A549 (cell line): ENCODE measurements around the gene PKM. TPM values are rescaled to one million over a fixed set of nuclear protein-coding genes. Genes with fewer than 3 reads are reported as not detected.

Source experiments
- ATAC-seq, 2 experiments: fragments of 200-7000 bp in 1 of 2; fragments of >200 bp in 1 of 2; cut with Nextera tagmentation in 1 of 2; cut with Tn5 transposase in 1 of 2; 3 replicates each; pipeline versions ENCODE4 v1.8.0 to v1.9.1; 2018 to 2020; ENCODE audit warnings: mild to moderate bottlenecking in 1 of 2, moderate library complexity in 1 of 2
- CTCF ChIA-PET: fragments of 300-600 bp; sonication (Branson Sonifier 250); formaldehyde crosslinking; extraction: SDS; loops from one replicate; lab custom pipeline; 2021; ENCODE audit warnings: antibody characterized with exemption, inconsistent platforms; lab: Yijun Ruan, JAX
- POLR2A ChIA-PET: fragments of 350-600 bp; formaldehyde crosslinking; extraction: SDS; loops from one replicate; lab custom pipeline; 2021; ENCODE audit warnings: antibody characterized with exemption, inconsistent platforms; lab: Yijun Ruan, JAX
- DNase-seq, 2 experiments: peaks; one replicate each; pipeline versions ENCODE4 v3.0.0 to v3.0.0-alpha.2; 2011 to 2016; ENCODE audit warnings: low read depth in 1 of 2, low spot score in 1 of 2
- FAIRE-seq: peaks from 2 replicates; lab custom pipeline; 2011; peaks lifted over from hg19 to GRCh38; lab: Jason Lieb, UNC
- H3K27ac ChIP-seq, 2 experiments: fragments of >200 bp; sonication (Bioruptor Twin); formaldehyde crosslinking; 3 replicates each; pipeline ENCODE4 v1.5.1; 2016 to 2017
- H3K4me1 ChIP-seq: fragments of >200 bp; sonication (Bioruptor Twin); formaldehyde crosslinking; 3 replicates; pipeline ENCODE4 v1.6.1; 2016
- H3K4me2 ChIP-seq: fragments of >200 bp; sonication (Bioruptor Twin); formaldehyde crosslinking; 3 replicates; pipeline ENCODE4 v1.6.1; 2016
- H3K4me3 ChIP-seq: fragments of >200 bp; sonication (Bioruptor Twin); formaldehyde crosslinking; 3 replicates; pipeline ENCODE4 v1.5.1; 2016
- H3K9me3 ChIP-seq: fragments of >200 bp; sonication (Bioruptor Twin); formaldehyde crosslinking; 3 replicates; pipeline ENCODE4 v1.6.1; 2016
- CBX8 ChIP-seq: fragments of 200-600 bp; sonication (generic); IDR thresholded peaks from 2 replicates; pipeline ENCODE4 v1.6.1; 2016
- CEBPB ChIP-seq, 2 experiments: fragments of >200 bp in 1 of 2; sonication (Bioruptor Twin) in 1 of 2; formaldehyde crosslinking in 1 of 2; IDR thresholded peaks; 2 replicates each; pipeline ENCODE4 v1.6.1; 2012 to 2016
- CHD2 ChIP-seq: fragments of 150-350 bp; IDR thresholded peaks from 2 replicates; pipeline ENCODE4 v1.6.1; 2014; ENCODE audit warnings: low read length; ENCODE audit not compliant: partially characterized antibody
- CHD4 ChIP-seq: fragments of 200-600 bp; sonication (generic); IDR thresholded peaks from 2 replicates; pipeline ENCODE4 v1.6.1; 2016; ENCODE audit warnings: antibody characterized with exemption, mild to moderate bottlenecking, borderline replicate concordance
- EHF ChIP-seq: fragments of 250-450 bp; sonication (Bioruptor Pico); IDR thresholded peaks from 2 replicates; pipeline ENCODE4 v1.5.0; 2020; ENCODE audit warnings: mild to moderate bottlenecking
- EHMT2 ChIP-seq: fragments of 200-600 bp; sonication (generic); IDR thresholded peaks from 2 replicates; pipeline ENCODE4 v1.6.1; 2016; ENCODE audit warnings: antibody characterized with exemption, low read depth, mild to moderate bottlenecking, moderate library complexity
- ESRRA ChIP-seq: fragments of 150-350 bp; IDR thresholded peaks from 2 replicates; pipeline ENCODE4 v1.6.1; 2014; ENCODE audit warnings: mild to moderate bottlenecking, low read length, borderline replicate concordance
- FOSL2 ChIP-seq, 2 experiments: fragments of 450-650 bp in 1 of 2; fragments of >200 bp in 1 of 2; sonication (Bioruptor Twin) in 1 of 2; formaldehyde crosslinking; IDR thresholded peaks; 2 replicates each; pipeline versions ENCODE4 v1.5.0 to v1.6.1; 2016 to 2020; ENCODE audit warnings: mild to moderate bottlenecking in 1 of 2, moderate library complexity in 1 of 2
- GATA3 ChIP-seq: IDR thresholded peaks from 2 replicates; pipeline ENCODE4 v1.6.1; 2012; ENCODE audit warnings: borderline replicate concordance
- HOXB5 ChIP-seq: fragments of 250-450 bp; sonication (Bioruptor Pico); IDR thresholded peaks from 2 replicates; pipeline ENCODE4 v1.5.0; 2020; ENCODE audit warnings: mild to moderate bottlenecking, moderate library complexity
- JUN ChIP-seq, 2 experiments: fragments of >200 bp; sonication (Bioruptor Twin); formaldehyde crosslinking; IDR thresholded peaks; 2 replicates in 1 of 2; 3 replicates in 1 of 2; pipeline ENCODE4 v1.6.1; 2016 to 2017
- JUNB ChIP-seq: fragments of >200 bp; sonication (Bioruptor Twin); formaldehyde crosslinking; IDR thresholded peaks from 2 replicates; pipeline ENCODE4 v1.6.1; 2016
- KDM5A ChIP-seq: fragments of 200-600 bp; sonication (generic); IDR thresholded peaks from 2 replicates; pipeline ENCODE4 v1.6.1; 2016; ENCODE audit warnings: antibody characterized with exemption, mild to moderate bottlenecking
- MAFK ChIP-seq: fragments of 450-650 bp; IDR thresholded peaks from 2 replicates; pipeline ENCODE4 v1.6.1; 2014; ENCODE audit not compliant: partially characterized antibody
- MAZ ChIP-seq: fragments of 150-350 bp; IDR thresholded peaks from 2 replicates; pipeline ENCODE4 v1.6.1; 2014; ENCODE audit warnings: antibody characterized with exemption, low read depth, low read length, borderline replicate concordance
- MYC ChIP-seq: IDR thresholded peaks from 2 replicates; pipeline ENCODE4 v1.6.1; 2012; ENCODE audit warnings: mild to moderate bottlenecking, inconsistent platforms, low read length, improper control_type of control experiment, borderline replicate concordance
- NFE2L2 ChIP-seq: fragments of 150-350 bp; conservative IDR thresholded peaks from 2 replicates; pipeline ENCODE4 v1.6.1; 2014; ENCODE audit warnings: low read length
- NR3C1 ChIP-seq: fragments of >200 bp; sonication (Bioruptor Twin); formaldehyde crosslinking; IDR thresholded peaks from 3 replicates; pipeline ENCODE4 v1.6.1; 2017
- PHF8 ChIP-seq: fragments of 200-600 bp; sonication (generic); IDR thresholded peaks from 2 replicates; pipeline ENCODE4 v1.6.1; 2016; ENCODE audit warnings: low read depth, mild to moderate bottlenecking, antibody characterized with exemption, moderate library complexity, borderline replicate concordance
- POLR2A ChIP-seq: IDR thresholded peaks from 2 replicates; pipeline ENCODE4 v1.6.1; 2012; ENCODE audit warnings: mild to moderate bottlenecking, low read length
- RNF2 ChIP-seq: fragments of 200-600 bp; sonication (generic); IDR thresholded peaks from 2 replicates; pipeline ENCODE4 v1.6.1; 2016; ENCODE audit warnings: low read depth, mild to moderate bottlenecking, antibody characterized with exemption, moderate library complexity, borderline replicate concordance
- SMC3 ChIP-seq: fragments of >200 bp; sonication (Bioruptor Twin); formaldehyde crosslinking; IDR thresholded peaks from 3 replicates; pipeline ENCODE4 v1.6.1; 2018; ENCODE audit warnings: inconsistent platforms
- TFCP2L1 ChIP-seq: fragments of 250-450 bp; sonication (Bioruptor Pico); IDR thresholded peaks from 2 replicates; pipeline ENCODE4 v1.5.0; 2021; ENCODE audit warnings: mild to moderate bottlenecking
- ZC3H11A ChIP-seq: fragments of 450-650 bp; IDR thresholded peaks from 2 replicates; pipeline ENCODE4 v1.6.1; 2014; ENCODE audit warnings: antibody characterized with exemption, mild to moderate bottlenecking
- ZNF302 ChIP-seq: fragments of 250-450 bp; sonication (Bioruptor Pico); IDR thresholded peaks from 2 replicates; pipeline ENCODE4 v1.9.0; 2021; ENCODE audit warnings: inconsistent platforms, mild to moderate bottlenecking, moderate library complexity
- ZSCAN20 ChIP-seq: fragments of 250-450 bp; sonication (Bioruptor Pico); IDR thresholded peaks from 2 replicates; pipeline ENCODE4 v1.8.0; 2022; ENCODE audit warnings: mild to moderate bottlenecking, moderate library complexity
- WGBS: methylation state at CpG from one replicate; pipeline ENCODE4 v1.1.6; 2017; ENCODE audit errors: missing lambda C conversion rate; 5-methylcytosine and 5-hydroxymethylcytosine counted together
- polyA plus RNA-seq, 4 experiments: library from polyadenylated mRNA; depleted of rRNA in 3 of 4; stranded (reverse); fragments of >200 nt; fragmentation: RNase III in 1 of 4; extraction: RNeasy Plus Mini Kit Qiagen cat#74134 plus additional on column Dnase treatment in 1 of 4; gene quantifications; 2 replicates in 3 of 4; 3 replicates in 1 of 4; pipeline ENCODE4 v1.2.3, GENCODE V29; 2011 to 2017
- TF ChIP-seq, protein P1 (sequence below): fragments of 200-600 bp; sonication (generic); IDR thresholded peaks from 2 replicates; pipeline ENCODE4 v1.6.1; 2016; ENCODE audit warnings: antibody characterized with exemption, mild to moderate bottlenecking, moderate library complexity
- TF ChIP-seq, protein P2 (sequence below): IDR thresholded peaks from 2 replicates; pipeline ENCODE4 v1.6.1; 2012
- TF ChIP-seq, protein P3 (sequence below): fragments of 150-350 bp; IDR thresholded peaks from 2 replicates; pipeline ENCODE4 v1.6.1; 2014; ENCODE audit warnings: low read depth, mild to moderate bottlenecking, low read length

The PKM gene
- polyA plus RNA-seq, 2 of the 4 experiments (the other 2 are of a cell fraction): 3,443 to 3,848 TPM

DNA sequence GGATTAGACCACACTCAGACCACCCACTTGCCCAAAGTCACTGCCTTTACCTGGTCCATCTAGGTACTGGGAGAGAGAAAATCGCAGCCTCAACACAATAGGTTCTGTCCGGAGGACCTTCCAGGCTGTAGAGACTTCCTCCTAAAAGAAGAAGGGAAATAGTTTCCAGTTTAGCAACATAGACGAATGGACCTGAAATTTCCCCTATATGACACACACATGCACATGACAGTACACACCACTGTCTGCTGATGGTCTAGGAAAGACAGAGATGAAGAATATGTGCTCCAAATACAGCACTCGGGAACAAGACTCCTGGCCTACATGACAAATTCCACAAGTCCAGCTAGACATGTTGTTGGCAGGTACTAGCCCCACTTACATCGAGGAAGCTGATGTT is 34.0 kb upstream of the PKM start:
- WGBS: 84% methylated on average over 5 of the region's 5 CpGs
- FAIRE-seq (no peak), DNase-seq (no peak), ATAC-seq (no peak)
- Histone ChIP-seq H3K27ac (no peak overlapping the region), H3K9me3 (no peaks in the 10 kb centered on the region), H3K4me3 (no peak overlapping the region), H3K4me1 (no peaks in the 10 kb centered on the region; the same call in 1 of the 3 replicates), H3K4me2 (no peak overlapping the region)
- ChIA-PET POLR2A (interaction anchor here (1.6 kb wide), 1 partner anchor 38 kb away, joined by 4 read pairs; no protein-coding TSS in a partner anchor), CTCF (interaction anchor here (0.6 to 1.5 kb wide), 4 partner anchors 8 to 306 kb away, joined by 3 to 5 read pairs (median 3); no protein-coding TSS in a partner anchor)
- TF ChIP-seq RNF2 (no peak), MYC (no peak), ZC3H11A (no peak), MAFK (no peak), ZNF302 (CRISPR knock-in tag) (no peak), MAZ (no peak), CHD2 (no peak), NFE2L2 (no peak), EHMT2 (no peak), POLR2A (no peak)
- TF ChIP-seq, protein P1, sequence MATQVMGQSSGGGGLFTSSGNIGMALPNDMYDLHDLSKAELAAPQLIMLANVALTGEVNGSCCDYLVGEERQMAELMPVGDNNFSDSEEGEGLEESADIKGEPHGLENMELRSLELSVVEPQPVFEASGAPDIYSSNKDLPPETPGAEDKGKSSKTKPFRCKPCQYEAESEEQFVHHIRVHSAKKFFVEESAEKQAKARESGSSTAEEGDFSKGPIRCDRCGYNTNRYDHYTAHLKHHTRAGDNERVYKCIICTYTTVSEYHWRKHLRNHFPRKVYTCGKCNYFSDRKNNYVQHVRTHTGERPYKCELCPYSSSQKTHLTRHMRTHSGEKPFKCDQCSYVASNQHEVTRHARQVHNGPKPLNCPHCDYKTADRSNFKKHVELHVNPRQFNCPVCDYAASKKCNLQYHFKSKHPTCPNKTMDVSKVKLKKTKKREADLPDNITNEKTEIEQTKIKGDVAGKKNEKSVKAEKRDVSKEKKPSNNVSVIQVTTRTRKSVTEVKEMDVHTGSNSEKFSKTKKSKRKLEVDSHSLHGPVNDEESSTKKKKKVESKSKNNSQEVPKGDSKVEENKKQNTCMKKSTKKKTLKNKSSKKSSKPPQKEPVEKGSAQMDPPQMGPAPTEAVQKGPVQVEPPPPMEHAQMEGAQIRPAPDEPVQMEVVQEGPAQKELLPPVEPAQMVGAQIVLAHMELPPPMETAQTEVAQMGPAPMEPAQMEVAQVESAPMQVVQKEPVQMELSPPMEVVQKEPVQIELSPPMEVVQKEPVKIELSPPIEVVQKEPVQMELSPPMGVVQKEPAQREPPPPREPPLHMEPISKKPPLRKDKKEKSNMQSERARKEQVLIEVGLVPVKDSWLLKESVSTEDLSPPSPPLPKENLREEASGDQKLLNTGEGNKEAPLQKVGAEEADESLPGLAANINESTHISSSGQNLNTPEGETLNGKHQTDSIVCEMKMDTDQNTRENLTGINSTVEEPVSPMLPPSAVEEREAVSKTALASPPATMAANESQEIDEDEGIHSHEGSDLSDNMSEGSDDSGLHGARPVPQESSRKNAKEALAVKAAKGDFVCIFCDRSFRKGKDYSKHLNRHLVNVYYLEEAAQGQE: no peak
- TF ChIP-seq, protein P2, sequence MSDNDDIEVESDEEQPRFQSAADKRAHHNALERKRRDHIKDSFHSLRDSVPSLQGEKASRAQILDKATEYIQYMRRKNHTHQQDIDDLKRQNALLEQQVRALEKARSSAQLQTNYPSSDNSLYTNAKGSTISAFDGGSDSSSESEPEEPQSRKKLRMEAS: no peak

DNA sequence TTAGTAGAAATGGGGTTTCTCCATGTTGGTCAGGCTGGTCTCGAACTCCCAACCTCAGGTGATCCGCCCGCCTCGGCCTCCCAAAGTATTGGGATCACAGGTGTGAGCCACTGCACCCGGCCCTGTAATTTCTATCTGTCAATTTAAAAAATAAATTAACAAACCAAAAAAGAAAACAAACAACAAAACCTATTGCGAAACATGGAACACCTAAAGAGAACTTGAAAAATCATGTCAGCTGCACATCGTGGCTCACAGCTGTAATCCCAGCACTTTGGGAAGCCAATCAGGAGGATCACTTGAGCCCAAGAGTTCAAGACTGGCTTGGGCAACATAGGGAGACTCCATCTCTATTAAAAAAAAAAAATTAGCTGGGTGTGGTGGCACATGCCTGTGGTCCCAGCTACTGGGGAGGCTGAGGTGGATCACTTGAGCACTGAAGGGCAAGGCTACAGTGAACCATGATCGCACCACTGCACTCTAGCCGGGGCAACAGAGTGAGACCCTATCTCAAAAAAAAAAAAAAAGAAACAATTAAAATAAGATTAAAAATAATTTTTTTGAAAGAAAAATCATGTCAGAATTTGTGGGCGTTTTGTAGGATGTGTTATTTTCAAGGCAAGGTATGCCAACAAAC is 21.8 kb upstream of the PKM start:
- 91% methylated on average over 10 of the region's 10 CpGs for WGBS
- no peak for DNase-seq
- Histone ChIP-seq H3K4me2 (no peak overlapping the region), H3K4me3 (no peak overlapping the region), H3K4me1 (no peaks in the 10 kb centered on the region), H3K27ac (no peak overlapping the region), H3K9me3 (no peaks in the 10 kb centered on the region)
- POLR2A ChIA-PET: no interaction called here
- TF ChIP-seq CEBPB (IDR thresholded peaks at IDR 0.05) (peak; percentile 14 to 49; a peak in 1 of 4 replicates), SMC3 (no peak)
- TF ChIP-seq, protein P3, sequence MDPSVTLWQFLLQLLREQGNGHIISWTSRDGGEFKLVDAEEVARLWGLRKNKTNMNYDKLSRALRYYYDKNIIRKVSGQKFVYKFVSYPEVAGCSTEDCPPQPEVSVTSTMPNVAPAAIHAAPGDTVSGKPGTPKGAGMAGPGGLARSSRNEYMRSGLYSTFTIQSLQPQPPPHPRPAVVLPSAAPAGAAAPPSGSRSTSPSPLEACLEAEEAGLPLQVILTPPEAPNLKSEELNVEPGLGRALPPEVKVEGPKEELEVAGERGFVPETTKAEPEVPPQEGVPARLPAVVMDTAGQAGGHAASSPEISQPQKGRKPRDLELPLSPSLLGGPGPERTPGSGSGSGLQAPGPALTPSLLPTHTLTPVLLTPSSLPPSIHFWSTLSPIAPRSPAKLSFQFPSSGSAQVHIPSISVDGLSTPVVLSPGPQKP: no peak
- no peak for ATAC-seq
- CTCF ChIA-PET: interaction anchor here (1.1 to 1.2 kb wide), 2 partner anchors 23 to 53 kb away, joined by 3 read pairs; no protein-coding TSS in a partner anchor
- FAIRE-seq: no peak

DNA sequence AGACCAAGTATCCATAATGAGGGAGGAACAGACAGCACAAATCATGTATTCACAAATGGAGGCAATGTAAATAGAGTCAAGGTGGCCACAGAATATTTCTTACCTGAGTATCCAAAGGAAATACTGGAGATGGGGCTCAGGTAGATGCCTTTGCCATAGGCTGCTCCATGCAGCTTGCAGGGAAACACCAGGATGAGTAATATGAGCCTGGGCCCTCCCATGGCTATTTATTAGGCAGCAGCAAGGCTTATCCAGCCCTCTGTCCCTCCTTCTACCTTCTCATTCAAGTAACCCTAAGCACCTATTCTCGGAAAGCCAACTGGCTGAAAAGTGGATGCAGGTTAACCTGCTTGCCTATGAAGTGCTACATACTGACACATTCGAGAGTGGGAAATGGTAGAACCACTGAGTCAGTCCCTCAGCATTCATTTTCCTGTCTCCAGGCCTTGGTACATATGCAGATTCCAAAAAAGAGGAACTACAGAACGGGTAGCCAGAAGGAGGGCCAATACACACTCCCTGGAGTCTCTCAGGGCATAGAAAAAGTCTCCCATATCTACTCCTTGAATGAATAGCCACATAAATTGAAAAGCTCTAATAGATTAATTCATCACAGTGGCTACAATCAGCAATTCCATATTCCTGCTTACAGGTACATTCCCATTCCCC is 18.3 kb upstream of the PKM start:
- Histone ChIP-seq H3K4me2 (no peak overlapping the region), H3K4me3 (no peak overlapping the region), H3K9me3 (no peaks in the 10 kb centered on the region), H3K27ac (no peak overlapping the region), H3K4me1 (no peaks in the 10 kb centered on the region)
- no peak for DNase-seq
- TF ChIP-seq ESRRA (no peak), KDM5A (no peak), TFCP2L1 (CRISPR knock-in tag) (no peak), EHMT2 (no peak), PHF8 (no peak), CHD4 (no peak), HOXB5 (CRISPR knock-in tag) (no peak), MYC (no peak), JUNB (no peak), CBX8 (no peak), EHF (CRISPR knock-in tag) (no peak), FOSL2 (IDR thresholded peaks at IDR 0.05) (no peak), FOSL2 (CRISPR knock-in tag; IDR thresholded peaks at IDR 0.05) (no peak), GATA3 (no peak), NR3C1 (no peak), JUN (IDR thresholded peaks at IDR 0.05) (no peak), CEBPB (IDR thresholded peaks at IDR 0.05) (no peak), ZSCAN20 (no peak)
- ChIA-PET POLR2A (interaction anchor here (1.0 kb wide), 1 partner anchor 12 kb away, joined by 4 read pairs; no protein-coding TSS in a partner anchor), CTCF (interaction anchor here (1.2 to 2.2 kb wide), 4 partner anchors 12 to 39 kb away, joined by 3 to 6 read pairs (median 4); no protein-coding TSS in a partner anchor)
- no peak for ATAC-seq
- WGBS: 83% methylated on average over 3 of the region's 3 CpGs
- FAIRE-seq: no peak
